GM19240 (cell line): Measurements from ENCODE around the gene ROGDI.
A peak's percentile ranks its signal among the peaks of the same experiment; 100 is the strongest.

Source experiments
- DNase-seq: peaks from one replicate; pipeline ENCODE4 v3.0.0; 2011; ENCODE audit warnings: low spot score; ENCODE audit not compliant: insufficient read length

The ROGDI gene

GRCh38 chr16:4767872-4768548 lies 34.4 kb downstream of the ROGDI start:
- no peak for DNase-seq

- peak; percentile 91 for DNase-seq
Observed at GRCh38 chr16:4766875-4767628, 35.4 kb downstream of the ROGDI start, which contains the start of gene ZNF500. Gene ZNF500, minus strand, starts transcription at chr16:4767162. Its CDS starts 1,184 bp downstream, at chr16:4765978.

- DNase-seq: no peak
Observed at GRCh38 chr16:4765511-4766474, 36.6 kb downstream of the ROGDI start.

- DNase-seq: no peak
Observed at GRCh38 chr16:4763791-4764190, 38.6 kb downstream of the ROGDI start.

- DNase-seq: no peak
Observed at GRCh38 chr16:4762205-4762604, 40.2 kb downstream of the ROGDI start.

GRCh38 chr16:4760221-4760910 lies 42.1 kb downstream of the ROGDI start:
- no peak for DNase-seq

GRCh38 chr16:4755687-4756086 lies 46.7 kb downstream of the ROGDI start:
- no peak for DNase-seq

GRCh38 chr16:4754865-4755264 lies 47.6 kb downstream of the ROGDI start:
- DNase-seq: no peak

GRCh38 chr16:4753227-4753626 lies 49.2 kb downstream of the ROGDI start:
- DNase-seq: no peak

- no peak for DNase-seq
Observed at GRCh38 chr16:4752351-4753100, 49.9 kb downstream of the ROGDI start.

- DNase-seq: no peak
Observed at GRCh38 chr16:4750896-4751295, 51.5 kb downstream of the ROGDI start.

- DNase-seq: no peak
Observed at GRCh38 chr16:4749700-4750257, 52.7 kb downstream of the ROGDI start.

- DNase-seq: no peak
Observed at GRCh38 chr16:4748682-4749411, 53.6 kb downstream of the ROGDI start.

GRCh38 chr16:4747906-4748681 lies 54.3 kb downstream of the ROGDI start:
- DNase-seq: no peak

- no peak for DNase-seq
Observed at GRCh38 chr16:4746991-4747574, 55.4 kb downstream of the ROGDI start.
